Measurements from ENCODE around the gene MS4A15.

DNA sequence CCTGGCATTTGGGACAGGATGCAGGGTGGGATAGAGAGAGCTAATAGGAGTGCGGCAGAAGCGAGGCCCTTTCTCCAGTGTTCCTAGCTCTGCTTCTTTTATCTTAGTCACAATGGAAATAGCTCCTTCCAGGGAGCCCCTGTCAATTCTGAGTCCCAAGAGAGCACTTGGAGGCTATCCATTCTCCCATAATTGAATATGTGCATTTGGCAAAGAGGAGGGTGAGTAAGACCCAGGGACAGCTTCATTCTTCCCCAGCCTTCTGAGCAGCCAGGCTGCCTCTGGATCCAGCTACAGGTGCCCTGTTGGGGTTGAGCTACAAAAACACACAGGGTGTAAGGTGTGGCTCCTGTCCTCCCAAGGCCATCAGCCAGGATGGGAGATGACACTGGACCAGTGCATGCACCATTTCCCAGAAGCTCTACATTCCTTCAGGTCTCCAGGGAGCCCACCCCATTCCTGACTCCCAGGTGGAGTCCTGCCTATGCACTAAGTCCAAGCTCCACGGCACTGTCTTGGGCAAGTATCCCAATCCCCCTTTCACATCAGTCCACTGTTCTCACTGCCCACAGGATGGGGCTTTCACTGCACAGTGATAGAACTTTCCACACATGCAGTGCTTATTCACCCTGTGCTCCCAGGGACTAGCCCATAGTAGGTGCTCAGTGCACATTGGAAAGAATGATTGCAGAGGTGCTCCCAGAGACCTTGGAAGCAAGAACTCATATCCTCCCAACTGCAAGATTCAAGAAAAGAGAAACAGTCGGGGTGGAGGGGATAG lies 34.7 kb downstream of the MS4A15 start:
- TF ChIP-seq POLR2A (IDR thresholded peaks at IDR 0.05) (no peak), CTCF (IDR thresholded peaks at IDR 0.05) (no peak)

Data from esophagus squamous epithelium (tissue), 4 donors.